ENCODE measurements around the gene IMPG2.

The IMPG2 gene

GRCh38 chr3:101279765-101280385 lies 40.5 kb downstream of the IMPG2 start:
- TF ChIP-seq, protein P1, sequence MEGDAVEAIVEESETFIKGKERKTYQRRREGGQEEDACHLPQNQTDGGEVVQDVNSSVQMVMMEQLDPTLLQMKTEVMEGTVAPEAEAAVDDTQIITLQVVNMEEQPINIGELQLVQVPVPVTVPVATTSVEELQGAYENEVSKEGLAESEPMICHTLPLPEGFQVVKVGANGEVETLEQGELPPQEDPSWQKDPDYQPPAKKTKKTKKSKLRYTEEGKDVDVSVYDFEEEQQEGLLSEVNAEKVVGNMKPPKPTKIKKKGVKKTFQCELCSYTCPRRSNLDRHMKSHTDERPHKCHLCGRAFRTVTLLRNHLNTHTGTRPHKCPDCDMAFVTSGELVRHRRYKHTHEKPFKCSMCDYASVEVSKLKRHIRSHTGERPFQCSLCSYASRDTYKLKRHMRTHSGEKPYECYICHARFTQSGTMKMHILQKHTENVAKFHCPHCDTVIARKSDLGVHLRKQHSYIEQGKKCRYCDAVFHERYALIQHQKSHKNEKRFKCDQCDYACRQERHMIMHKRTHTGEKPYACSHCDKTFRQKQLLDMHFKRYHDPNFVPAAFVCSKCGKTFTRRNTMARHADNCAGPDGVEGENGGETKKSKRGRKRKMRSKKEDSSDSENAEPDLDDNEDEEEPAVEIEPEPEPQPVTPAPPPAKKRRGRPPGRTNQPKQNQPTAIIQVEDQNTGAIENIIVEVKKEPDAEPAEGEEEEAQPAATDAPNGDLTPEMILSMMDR (IDR thresholded peaks at IDR 0.05; ENCODE audit: low read depth, low read length, missing control alignments) = no peak
- DNase-seq (ENCODE audit: low read depth) = no peak
- in situ Hi-C loops (cut with HindIII; ENCODE audit: low sequenced_read_pairs) = no loop called here
- H3K4me3 ChIP-seq (ENCODE audit: low read depth, low read length) = no peak overlapping the region

DNA sequence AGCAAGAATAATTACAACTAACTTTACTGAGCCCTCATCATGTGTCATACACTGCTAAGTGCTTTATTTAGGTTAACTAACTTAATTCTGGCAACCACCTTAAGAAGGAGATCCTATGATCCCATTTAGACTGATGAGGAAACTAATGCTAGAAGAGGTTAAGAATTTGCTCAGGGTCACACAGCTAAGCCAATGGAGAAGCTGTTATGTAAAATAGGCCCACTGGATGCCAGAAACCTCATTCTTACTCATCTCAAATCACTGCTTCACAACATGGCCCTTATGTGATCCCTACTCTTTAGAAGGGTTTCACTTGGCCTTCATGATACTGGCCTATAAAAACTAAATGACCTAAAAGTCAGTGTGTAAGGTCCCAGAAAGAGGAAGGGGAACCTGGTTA lies 41.2 kb downstream of the IMPG2 start:
- H3K4me3 ChIP-seq (ENCODE audit: low read depth, low read length) = no peak overlapping the region
- in situ Hi-C loops (cut with HindIII; ENCODE audit: low sequenced_read_pairs) = no loop called here
- TF ChIP-seq, protein P1 (IDR thresholded peaks at IDR 0.05; ENCODE audit: low read depth, low read length, missing control alignments) = no peak
- DNase-seq (ENCODE audit: low read depth) = no peak

- DNase-seq (ENCODE audit: low read depth) = no peak
- in situ Hi-C loops (cut with HindIII; ENCODE audit: low sequenced_read_pairs) = no loop called here
- H3K4me3 ChIP-seq (ENCODE audit: low read depth, low read length) = no peak overlapping the region
- TF ChIP-seq, protein P1 (IDR thresholded peaks at IDR 0.05; ENCODE audit: low read depth, low read length, missing control alignments) = no peak
These were observed 41.6 kb downstream of the IMPG2 start for GRCh38 chr3:101278727-101279126.

DNA sequence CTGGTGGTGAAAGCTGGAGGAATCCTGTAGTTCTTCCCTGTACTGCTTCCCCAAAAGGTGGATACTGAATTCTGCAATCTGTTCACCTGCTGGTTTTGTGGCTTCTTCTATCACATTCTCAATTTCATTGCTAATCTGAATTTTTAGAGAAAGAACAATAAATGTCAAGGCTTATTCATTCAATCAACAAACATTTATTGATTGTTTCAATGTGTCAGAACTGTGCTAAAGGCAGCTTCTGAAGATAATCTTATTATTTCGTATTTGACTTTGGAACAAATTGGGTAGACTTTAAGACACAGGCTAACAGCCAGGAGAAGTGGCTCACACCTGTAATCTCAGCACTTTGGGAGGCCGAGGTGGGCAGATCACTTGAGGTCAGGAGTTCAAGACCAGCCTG lies 46.8 kb downstream of the IMPG2 start:
- TF ChIP-seq, protein P1 (IDR thresholded peaks at IDR 0.05; ENCODE audit: low read depth, low read length, missing control alignments) = no peak
- no peak for DNase-seq (ENCODE audit: low read depth)
- no peak overlapping the region for H3K4me3 ChIP-seq (ENCODE audit: low read depth, low read length)
- in situ Hi-C loops (cut with HindIII; ENCODE audit: low sequenced_read_pairs) = no loop called here

DNA sequence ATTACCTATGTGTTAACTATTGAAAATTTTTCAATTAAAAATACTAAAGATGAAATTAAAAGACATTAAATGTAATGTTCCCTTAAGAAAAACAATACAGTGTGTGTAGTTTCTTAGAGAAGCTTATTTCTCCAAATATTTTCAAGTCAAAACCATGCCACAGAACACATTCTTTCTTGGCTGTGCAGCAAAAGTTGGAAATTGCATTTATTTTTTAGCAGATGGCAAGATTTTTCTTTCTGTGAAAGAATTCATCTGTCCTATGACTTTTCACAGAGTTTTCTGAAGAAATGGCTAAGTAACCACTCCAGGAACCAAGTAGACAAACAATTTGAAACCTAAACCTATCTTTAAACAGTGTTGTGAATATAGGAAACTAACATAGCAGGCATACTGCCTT lies 47.2 kb downstream of the IMPG2 start:
- in situ Hi-C loops (cut with HindIII; ENCODE audit: low sequenced_read_pairs) = no loop called here
- no peak overlapping the region for H3K4me3 ChIP-seq (ENCODE audit: low read depth, low read length)
- DNase-seq (ENCODE audit: low read depth) = no peak
- TF ChIP-seq, protein P1 (IDR thresholded peaks at IDR 0.05; ENCODE audit: low read depth, low read length, missing control alignments) = no peak

- TF ChIP-seq, protein P1 (IDR thresholded peaks at IDR 0.05; ENCODE audit: low read depth, low read length, missing control alignments) = no peak
- in situ Hi-C loops (cut with HindIII; ENCODE audit: low sequenced_read_pairs) = no loop called here
- no peak for DNase-seq (ENCODE audit: low read depth)
- no peak overlapping the region for H3K4me3 ChIP-seq (ENCODE audit: low read depth, low read length)
These were observed 48.6 kb downstream of the IMPG2 start for GRCh38 chr3:101271728-101272127.
